Karpas-422 (cell line): Measurements from ENCODE around the gene RASGEF1B. TPM values are rescaled to one million over a fixed set of nuclear protein-coding genes. Genes with fewer than 3 reads are reported as not detected.

Source experiments
- DNase-seq: peaks from one replicate; pipeline ENCODE4 v3.0.0-alpha.2; 2015
- H2AFZ ChIP-seq: fragments of 200-600 bp; sonication (generic); 2 replicates; pipeline ENCODE4 v1.6.1; 2014; ENCODE audit warnings: antibody characterized with exemption, low read length, mixed read lengths
- H3K27ac ChIP-seq: fragments of 200-600 bp; sonication (generic); 2 replicates; pipeline ENCODE4 v1.5.1; 2014; ENCODE audit warnings: mild to moderate bottlenecking, low read length, moderate library complexity
- H3K27me3 ChIP-seq: fragments of 200-600 bp; sonication (generic); 2 replicates; pipeline ENCODE4 v1.6.1; 2014; ENCODE audit warnings: low read length, mixed read lengths
- H3K36me3 ChIP-seq: fragments of 200-600 bp; sonication (generic); 2 replicates; pipeline ENCODE4 v1.6.1; 2014; ENCODE audit warnings: low read length, mixed read lengths; ENCODE audit not compliant: insufficient read depth
- H3K4me1 ChIP-seq: fragments of 200-600 bp; sonication (generic); 2 replicates; pipeline ENCODE4 v1.6.1; 2014; ENCODE audit warnings: mild to moderate bottlenecking, low read length, mixed read lengths
- H3K4me2 ChIP-seq: fragments of 200-600 bp; sonication (generic); 2 replicates; pipeline ENCODE4 v1.6.1; 2014; ENCODE audit warnings: low read length, low read depth, mild to moderate bottlenecking; ENCODE audit not compliant: poor library complexity, severe bottlenecking
- H3K4me3 ChIP-seq: fragments of 200-600 bp; sonication (generic); 2 replicates; pipeline ENCODE4 v1.5.1; 2014; ENCODE audit warnings: mild to moderate bottlenecking, antibody characterized with exemption, low read length, mixed read lengths
- H3K79me2 ChIP-seq: fragments of 200-600 bp; sonication (generic); 2 replicates; pipeline ENCODE4 v1.6.1; 2014; ENCODE audit warnings: mild to moderate bottlenecking, low read length, mixed read lengths
- H3K9ac ChIP-seq: fragments of 200-600 bp; sonication (generic); 2 replicates; pipeline ENCODE4 v1.6.0; 2014; ENCODE audit warnings: low read length
- H3K9me2 ChIP-seq: fragments of 200-600 bp; sonication (generic), shearing (Covaris generic); replicated peaks from 2 replicates; pipeline ENCODE4 v1.6.0; 2014; ENCODE audit warnings: mild to moderate bottlenecking, low read length, moderate library complexity; ENCODE audit not compliant: insufficient read depth
- H3K9me3 ChIP-seq: fragments of 300-700, 200-600 bp; sonication (generic); 2 replicates; pipeline ENCODE4 v1.6.1; 2014; ENCODE audit warnings: low read length, mixed read lengths
- H4K20me1 ChIP-seq: fragments of 200-600 bp; sonication (generic); 2 replicates; pipeline ENCODE4 v1.6.1; 2014; ENCODE audit warnings: mild to moderate bottlenecking, antibody characterized with exemption, low read length, low read depth; ENCODE audit not compliant: insufficient read depth
- total RNA-seq: library from RNA; depleted of rRNA; stranded (reverse); fragments of >200 nt; shearing (Covaris generic); gene quantifications from 2 replicates; pipeline ENCODE4 v1.2.3, GENCODE V29; 2014; ENCODE audit warnings: low replicate concordance

Gene RASGEF1B
- total RNA-seq, 1 experiment from 2014 or later = 1.6 TPM

GRCh38 chr4:81378386-81378785 is 93.3 kb downstream of the RASGEF1B start:
- H3K9me3 ChIP-seq = no peaks in the 10 kb centered on the region
- H3K9ac ChIP-seq = no peak overlapping the region
- H3K4me3 ChIP-seq = no peak overlapping the region
- no peak overlapping the region for H2AFZ ChIP-seq
- no peaks in the 10 kb centered on the region for H3K4me1 ChIP-seq
- H4K20me1 ChIP-seq = no peaks in the 10 kb centered on the region
- H3K27ac ChIP-seq = no peak overlapping the region
- H3K79me2 ChIP-seq = no peaks in the 10 kb centered on the region
- no peak for DNase-seq
- no peaks in the 10 kb centered on the region for H3K27me3 ChIP-seq
- no peaks in the 10 kb centered on the region for H3K36me3 ChIP-seq
- no peak overlapping the region for H3K4me2 ChIP-seq
- no peaks in the 10 kb centered on the region for H3K9me2 ChIP-seq

DNA sequence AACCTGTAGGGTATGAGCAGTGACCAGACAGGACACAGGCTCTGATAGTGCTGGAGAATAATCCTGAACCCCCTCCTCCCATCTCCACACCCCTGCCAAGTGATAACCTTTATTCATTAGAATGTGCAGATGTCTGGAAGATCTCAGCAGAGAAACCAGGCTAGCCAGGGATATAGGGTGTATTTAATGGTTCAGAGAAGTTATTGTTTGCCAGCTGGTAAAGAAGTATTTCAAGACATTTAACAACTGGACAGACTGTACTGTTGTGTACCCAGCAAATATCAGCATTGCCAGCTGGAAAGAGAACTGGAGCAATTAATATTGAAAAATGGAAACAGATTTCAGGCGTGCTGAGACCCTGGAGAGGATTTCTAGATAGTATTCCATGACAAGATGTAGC is 94.5 kb downstream of the RASGEF1B start:
- H3K9me3 ChIP-seq = no peaks in the 10 kb centered on the region
- H2AFZ ChIP-seq = no peak overlapping the region
- no peak for DNase-seq
- H3K27ac ChIP-seq = no peak overlapping the region
- no peaks in the 10 kb centered on the region for H4K20me1 ChIP-seq
- no peak overlapping the region for H3K4me3 ChIP-seq
- no peaks in the 10 kb centered on the region for H3K9me2 ChIP-seq
- H3K27me3 ChIP-seq = no peaks in the 10 kb centered on the region
- H3K9ac ChIP-seq = no peak overlapping the region
- no peaks in the 10 kb centered on the region for H3K4me1 ChIP-seq
- no peak overlapping the region for H3K4me2 ChIP-seq
- no peaks in the 10 kb centered on the region for H3K36me3 ChIP-seq
- no peaks in the 10 kb centered on the region for H3K79me2 ChIP-seq

DNA sequence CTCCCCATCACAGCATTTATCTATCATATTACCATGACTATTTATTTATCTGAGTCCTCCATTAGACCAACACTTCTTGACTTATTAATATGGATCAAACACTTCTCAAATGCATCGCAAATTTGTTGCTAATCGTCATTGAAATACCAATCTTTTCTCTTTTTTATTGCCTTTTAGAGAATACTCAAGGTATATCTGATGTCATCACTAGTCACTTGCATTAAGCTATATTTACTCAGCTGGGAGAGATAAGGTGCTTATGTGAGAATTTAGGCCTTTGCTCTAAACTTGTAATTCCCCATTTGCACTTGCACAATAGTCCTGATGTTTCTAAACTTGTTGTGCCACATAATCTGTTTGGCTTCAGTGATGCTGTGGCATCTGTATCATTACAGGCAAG is 95.0 kb downstream of the RASGEF1B start:
- Histone ChIP-seq H3K4me2 (no peak overlapping the region), H3K9ac (no peak overlapping the region), H3K4me1 (no peaks in the 10 kb centered on the region), H3K9me3 (no peaks in the 10 kb centered on the region), H3K79me2 (no peaks in the 10 kb centered on the region), H3K27ac (no peak overlapping the region), H3K4me3 (no peak overlapping the region), H3K9me2 (no peaks in the 10 kb centered on the region), H2AFZ (no peak overlapping the region), H3K27me3 (no peaks in the 10 kb centered on the region), H3K36me3 (no peaks in the 10 kb centered on the region), H4K20me1 (no peaks in the 10 kb centered on the region)
- no peak for DNase-seq
